ENCODE data around the gene ODF2. TPM values are rescaled to one million over a fixed set of nuclear protein-coding genes. Genes with fewer than 3 reads are reported as not detected.
"Not testable (repeated sequence)": the region's sequence is repeated elsewhere in the genome, so short reads cannot be mapped to it uniquely, and the experiment has no call there.

Gene ODF2
- polyA plus RNA-seq, 1 donor (not counting 4 experiments of a cell fraction or from before 2014, with no cell fraction given), result 14.0 TPM

DNA sequence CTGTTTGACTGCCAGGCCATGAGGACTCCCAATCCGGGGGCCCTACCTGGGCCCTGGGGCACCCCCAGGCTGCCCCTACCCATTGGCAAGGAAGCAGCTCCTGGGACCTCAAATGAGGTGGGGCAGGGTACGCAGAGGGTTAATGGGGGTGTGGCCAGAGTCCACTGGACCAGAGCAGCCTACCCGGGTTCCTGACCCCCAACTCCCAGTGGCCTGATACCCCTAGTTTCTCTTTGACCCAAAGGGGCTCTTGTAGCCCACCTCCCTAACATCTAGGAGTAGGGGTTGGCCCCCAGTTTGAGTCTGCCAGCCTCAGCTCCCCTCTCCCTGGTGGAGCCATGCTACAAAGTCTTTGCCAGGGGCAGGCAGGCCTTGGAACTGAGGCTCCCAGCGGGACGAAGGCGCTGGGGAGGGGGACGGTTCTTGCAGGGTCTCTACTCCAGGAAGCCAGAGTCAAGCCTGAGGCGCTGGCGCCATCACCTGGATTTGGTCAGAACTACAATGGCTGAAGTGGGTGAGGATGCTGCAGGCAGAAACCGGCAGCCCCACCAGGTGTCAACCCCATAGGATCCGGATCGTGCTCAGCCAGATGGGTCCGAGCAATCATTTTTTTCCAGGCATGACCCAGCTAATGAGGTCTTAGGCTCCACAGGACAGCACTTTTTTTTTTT lies 43.6 kb upstream of the ODF2 start:
- Histone ChIP-seq H3K4me2 (ENCODE audit: control insufficient read depth, extremely low read depth, insufficient read depth, low read depth, low read length) (no peak overlapping the region), H3K79me2 (ENCODE audit: control insufficient read depth, insufficient read depth, low read length) (no peaks in the 10 kb centered on the region), H3K9me3 (ENCODE audit: control insufficient read depth, low read depth, low read length) (no peaks in the 10 kb centered on the region), H3K36me3 (ENCODE audit: control insufficient read depth in 2 of 2, extremely low read depth in 1 of 2, insufficient read depth in 2 of 2, low read length in 2 of 2) (no peaks in the 10 kb centered on the region), H4K20me1 (ENCODE audit: control insufficient read depth, extremely low read depth, insufficient read depth, low read length) (no peaks in the 10 kb centered on the region), H3K4me3 (ENCODE audit: control insufficient read depth in 2 of 3, extremely low read depth in 1 of 3, insufficient read depth in 2 of 3, low read depth in 1 of 3, low read length in 3 of 3) (no peak overlapping the region), H3K4me1 (ENCODE audit: control insufficient read depth, extremely low read depth, insufficient read depth, low read length) (peaks cover 4% of the 10 kb centered on the region), H3K27ac (ENCODE audit: control insufficient read depth, insufficient read depth, low read length) (no peak overlapping the region), H2AFZ (ENCODE audit: control insufficient read depth, low read length) (no peak overlapping the region), H3K9ac (ENCODE audit: control insufficient read depth, extremely low read depth, insufficient read depth, low read length) (no peak overlapping the region), H3K27me3 (ENCODE audit: control insufficient read depth, extremely low read depth, insufficient read depth, low read length) (peaks cover 27% of the 10 kb centered on the region), H3K9me1 (ENCODE audit: control insufficient read depth, extremely low read depth, insufficient read depth, low read length) (no peaks in the 10 kb centered on the region)
- FAIRE-seq (no peak), DNase-seq (ENCODE audit: low read depth, low spot score) (no peak)
- TF ChIP-seq EZH2 (IDR thresholded peaks at IDR 0.05; ENCODE audit: low read length) (no peak), CTCF (optimal IDR thresholded peaks at IDR 0.05 in 1 of 3, IDR thresholded peaks at IDR 0.05 in 1 of 3, conservative IDR thresholded peaks at IDR 0.05 in 1 of 3; ENCODE audit: extremely low read depth in 1 of 3, insufficient read depth in 2 of 3, low read length in 3 of 3) (peak; percentile 61 to 74 (median 74))
- dilution Hi-C loops (cut with MboI; ENCODE audit: extremely low pct_ligation_motif_present, low sequenced_read_pairs), result no loop called here

DNA sequence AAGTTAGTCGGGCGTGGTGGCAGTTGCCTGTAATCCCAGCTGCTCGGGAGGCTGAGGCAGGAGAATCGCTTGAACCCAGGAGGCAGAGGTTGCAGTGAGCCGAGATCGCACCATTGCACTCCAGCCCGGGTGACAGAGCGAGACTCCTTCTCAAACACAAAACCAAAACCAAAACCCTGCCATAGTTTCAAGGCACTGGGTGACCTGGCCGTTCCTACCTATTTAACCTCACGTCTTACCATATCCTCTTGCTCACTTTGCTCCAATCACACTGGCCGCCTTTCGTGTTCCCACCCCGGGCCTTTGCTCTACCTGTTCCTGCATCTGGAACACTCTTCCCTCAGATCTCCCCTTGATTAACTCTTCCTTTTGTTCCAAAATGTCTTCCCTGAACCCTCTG lies 42.1 kb upstream of the ODF2 start:
- H3K4me1 ChIP-seq (ENCODE audit: control insufficient read depth, extremely low read depth, insufficient read depth, low read length); H3K36me3 ChIP-seq (ENCODE audit: control insufficient read depth in 2 of 2, extremely low read depth in 1 of 2, insufficient read depth in 2 of 2, low read length in 2 of 2); H3K79me2 ChIP-seq (ENCODE audit: control insufficient read depth, insufficient read depth, low read length); H3K27ac ChIP-seq (ENCODE audit: control insufficient read depth, insufficient read depth, low read length); H3K9ac ChIP-seq (ENCODE audit: control insufficient read depth, extremely low read depth, insufficient read depth, low read length); H3K4me3 ChIP-seq (ENCODE audit: control insufficient read depth in 2 of 3, extremely low read depth in 1 of 3, insufficient read depth in 2 of 3, low read depth in 1 of 3, low read length in 3 of 3); dilution Hi-C loops (cut with MboI; ENCODE audit: extremely low pct_ligation_motif_present, low sequenced_read_pairs); H3K9me1 ChIP-seq (ENCODE audit: control insufficient read depth, extremely low read depth, insufficient read depth, low read length); DNase-seq (ENCODE audit: low read depth, low spot score); H4K20me1 ChIP-seq (ENCODE audit: control insufficient read depth, extremely low read depth, insufficient read depth, low read length); H2AFZ ChIP-seq (ENCODE audit: control insufficient read depth, low read length); FAIRE-seq; H3K4me2 ChIP-seq (ENCODE audit: control insufficient read depth, extremely low read depth, insufficient read depth, low read depth, low read length); H3K9me3 ChIP-seq (ENCODE audit: control insufficient read depth, low read depth, low read length): not testable (repeated sequence)
- peaks cover 22% of the 10 kb centered on the region for H3K27me3 ChIP-seq (ENCODE audit: control insufficient read depth, extremely low read depth, insufficient read depth, low read length)

DNA sequence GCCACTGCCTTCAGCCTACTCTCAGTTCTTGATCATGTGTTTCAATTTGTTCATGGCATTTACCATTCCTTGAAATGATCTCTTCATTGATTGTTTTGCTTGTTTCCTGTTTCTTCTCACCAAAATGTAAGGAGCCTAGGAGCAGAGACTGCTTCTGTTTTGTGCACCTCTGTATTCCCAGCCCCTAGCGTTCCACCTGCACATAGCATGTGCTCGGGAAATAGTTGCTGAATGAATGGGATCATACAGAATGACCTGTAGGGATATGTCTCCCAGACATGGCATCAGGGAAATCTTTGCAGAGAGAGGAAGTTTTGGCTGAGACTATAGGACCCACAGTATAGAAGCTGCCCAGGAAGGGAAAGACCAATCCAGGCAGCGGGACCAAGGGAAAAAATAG lies 41.3 kb upstream of the ODF2 start:
- FAIRE-seq (no peak), DNase-seq (ENCODE audit: low read depth, low spot score) (no peak)
- Histone ChIP-seq H2AFZ (ENCODE audit: control insufficient read depth, low read length) (no peak overlapping the region), H3K4me2 (ENCODE audit: control insufficient read depth, extremely low read depth, insufficient read depth, low read depth, low read length) (no peak overlapping the region), H3K79me2 (ENCODE audit: control insufficient read depth, insufficient read depth, low read length) (no peaks in the 10 kb centered on the region), H3K27ac (ENCODE audit: control insufficient read depth, insufficient read depth, low read length) (no peak overlapping the region), H3K36me3 (ENCODE audit: control insufficient read depth in 2 of 2, extremely low read depth in 1 of 2, insufficient read depth in 2 of 2, low read length in 2 of 2) (no peaks in the 10 kb centered on the region), H3K9me3 (ENCODE audit: control insufficient read depth, low read depth, low read length) (no peaks in the 10 kb centered on the region), H4K20me1 (ENCODE audit: control insufficient read depth, extremely low read depth, insufficient read depth, low read length) (no peaks in the 10 kb centered on the region), H3K27me3 (ENCODE audit: control insufficient read depth, extremely low read depth, insufficient read depth, low read length) (peaks cover 18% of the 10 kb centered on the region), H3K4me3 (ENCODE audit: control insufficient read depth in 2 of 3, extremely low read depth in 1 of 3, insufficient read depth in 2 of 3, low read depth in 1 of 3, low read length in 3 of 3) (no peak overlapping the region), H3K4me1 (ENCODE audit: control insufficient read depth, extremely low read depth, insufficient read depth, low read length) (peaks cover 11% of the 10 kb centered on the region), H3K9ac (ENCODE audit: control insufficient read depth, extremely low read depth, insufficient read depth, low read length) (no peak overlapping the region), H3K9me1 (ENCODE audit: control insufficient read depth, extremely low read depth, insufficient read depth, low read length) (no peaks in the 10 kb centered on the region)
- TF ChIP-seq CTCF (optimal IDR thresholded peaks at IDR 0.05 in 1 of 3, IDR thresholded peaks at IDR 0.05 in 1 of 3, conservative IDR thresholded peaks at IDR 0.05 in 1 of 3; ENCODE audit: extremely low read depth in 1 of 3, insufficient read depth in 2 of 3, low read length in 3 of 3) (peak in 2 of 3 experiments; percentile 7 to 9), EZH2 (IDR thresholded peaks at IDR 0.05; ENCODE audit: low read length) (no peak)
- dilution Hi-C loops (cut with MboI; ENCODE audit: extremely low pct_ligation_motif_present, low sequenced_read_pairs), result no loop called here

Data from keratinocyte (primary cell).